A549 (cell line): ENCODE results near the gene FOXP3. TPM values are rescaled to one million over a fixed set of nuclear protein-coding genes. Genes with fewer than 3 reads are reported as not detected.

Experiments
- ATAC-seq, 2 experiments: fragments of 200-7000 bp in 1 of 2; fragments of >200 bp in 1 of 2; cut with Nextera tagmentation in 1 of 2; cut with Tn5 transposase in 1 of 2; 3 replicates each; pipeline versions ENCODE4 v1.8.0 to v1.9.1; 2018 to 2020; ENCODE audit warnings: mild to moderate bottlenecking in 1 of 2, moderate library complexity in 1 of 2
- CTCF ChIA-PET: fragments of 300-600 bp; sonication (Branson Sonifier 250); formaldehyde crosslinking; extraction: SDS; loops from one replicate; lab custom pipeline; 2021; ENCODE audit warnings: antibody characterized with exemption, inconsistent platforms; lab: Yijun Ruan, JAX
- POLR2A ChIA-PET: fragments of 350-600 bp; formaldehyde crosslinking; extraction: SDS; loops from one replicate; lab custom pipeline; 2021; ENCODE audit warnings: antibody characterized with exemption, inconsistent platforms; lab: Yijun Ruan, JAX
- DNase-seq, 2 experiments: peaks; one replicate each; pipeline versions ENCODE4 v3.0.0 to v3.0.0-alpha.2; 2011 to 2016; ENCODE audit warnings: low read depth in 1 of 2, low spot score in 1 of 2
- FAIRE-seq: peaks from 2 replicates; lab custom pipeline; 2011; peaks lifted over from hg19 to GRCh38; lab: Jason Lieb, UNC
- H3K27ac ChIP-seq, 2 experiments: fragments of >200 bp; sonication (Bioruptor Twin); formaldehyde crosslinking; 3 replicates each; pipeline ENCODE4 v1.5.1; 2016 to 2017
- H3K4me1 ChIP-seq: fragments of >200 bp; sonication (Bioruptor Twin); formaldehyde crosslinking; 3 replicates; pipeline ENCODE4 v1.6.1; 2016
- H3K4me2 ChIP-seq: fragments of >200 bp; sonication (Bioruptor Twin); formaldehyde crosslinking; 3 replicates; pipeline ENCODE4 v1.6.1; 2016
- H3K4me3 ChIP-seq: fragments of >200 bp; sonication (Bioruptor Twin); formaldehyde crosslinking; 3 replicates; pipeline ENCODE4 v1.5.1; 2016
- H3K9me3 ChIP-seq: fragments of >200 bp; sonication (Bioruptor Twin); formaldehyde crosslinking; 3 replicates; pipeline ENCODE4 v1.6.1; 2016
- ATOH8 ChIP-seq: fragments of 250-450 bp; sonication (Bioruptor Pico); IDR thresholded peaks from 2 replicates; pipeline ENCODE4 v1.5.0; 2020; ENCODE audit warnings: low read depth, mild to moderate bottlenecking, moderate library complexity
- CBX2 ChIP-seq: fragments of 200-600 bp; sonication (generic); IDR thresholded peaks from 2 replicates; pipeline ENCODE4 v1.6.1; 2016; ENCODE audit warnings: low read depth, mild to moderate bottlenecking, borderline replicate concordance
- CEBPB ChIP-seq, 2 experiments: fragments of >200 bp in 1 of 2; sonication (Bioruptor Twin) in 1 of 2; formaldehyde crosslinking in 1 of 2; IDR thresholded peaks; 2 replicates each; pipeline ENCODE4 v1.6.1; 2012 to 2016
- CTCF ChIP-seq: fragments of >200 bp; sonication (Bioruptor Twin); formaldehyde crosslinking; IDR thresholded peaks from 3 replicates; pipeline ENCODE4 v1.5.1; 2016
- E2F6 ChIP-seq: IDR thresholded peaks from 2 replicates; pipeline ENCODE4 v1.6.1; 2012; ENCODE audit warnings: low read depth, borderline replicate concordance
- EHMT2 ChIP-seq: fragments of 200-600 bp; sonication (generic); IDR thresholded peaks from 2 replicates; pipeline ENCODE4 v1.6.1; 2016; ENCODE audit warnings: antibody characterized with exemption, low read depth, mild to moderate bottlenecking, moderate library complexity
- ELK1 ChIP-seq: fragments of 150-350 bp; IDR thresholded peaks from 2 replicates; pipeline ENCODE4 v1.6.1; 2014; ENCODE audit warnings: low read depth, mild to moderate bottlenecking, low read length
- EP300 ChIP-seq, 2 experiments: fragments of >200 bp; sonication (Bioruptor Twin); formaldehyde crosslinking; IDR thresholded peaks; 2 replicates in 1 of 2; 3 replicates in 1 of 2; pipeline ENCODE4 v1.6.1; 2016 to 2017
- FOXS1 ChIP-seq: fragments of 250-450 bp; sonication (Bioruptor Pico); IDR thresholded peaks from 2 replicates; pipeline ENCODE4 v1.5.0; 2020; ENCODE audit warnings: mild to moderate bottlenecking, moderate library complexity
- HOXB13 ChIP-seq: fragments of 250-450 bp; sonication (Bioruptor Pico); IDR thresholded peaks from 2 replicates; pipeline ENCODE4 v1.5.0; 2020; ENCODE audit warnings: low read depth, mild to moderate bottlenecking, moderate library complexity
- HOXB5 ChIP-seq: fragments of 250-450 bp; sonication (Bioruptor Pico); IDR thresholded peaks from 2 replicates; pipeline ENCODE4 v1.5.0; 2020; ENCODE audit warnings: mild to moderate bottlenecking, moderate library complexity
- JUN ChIP-seq, 2 experiments: fragments of >200 bp; sonication (Bioruptor Twin); formaldehyde crosslinking; IDR thresholded peaks; 2 replicates in 1 of 2; 3 replicates in 1 of 2; pipeline ENCODE4 v1.6.1; 2016 to 2017
- JUNB ChIP-seq: fragments of >200 bp; sonication (Bioruptor Twin); formaldehyde crosslinking; IDR thresholded peaks from 2 replicates; pipeline ENCODE4 v1.6.1; 2016
- KDM5A ChIP-seq: fragments of 200-600 bp; sonication (generic); IDR thresholded peaks from 2 replicates; pipeline ENCODE4 v1.6.1; 2016; ENCODE audit warnings: antibody characterized with exemption, mild to moderate bottlenecking
- MAFK ChIP-seq: fragments of 450-650 bp; IDR thresholded peaks from 2 replicates; pipeline ENCODE4 v1.6.1; 2014; ENCODE audit not compliant: partially characterized antibody
- MAX ChIP-seq: IDR thresholded peaks from 2 replicates; pipeline ENCODE4 v1.6.1; 2012
- MAZ ChIP-seq: fragments of 150-350 bp; IDR thresholded peaks from 2 replicates; pipeline ENCODE4 v1.6.1; 2014; ENCODE audit warnings: antibody characterized with exemption, low read depth, low read length, borderline replicate concordance
- NFE2L2 ChIP-seq: fragments of 150-350 bp; conservative IDR thresholded peaks from 2 replicates; pipeline ENCODE4 v1.6.1; 2014; ENCODE audit warnings: low read length
- NR3C1 ChIP-seq: fragments of >200 bp; sonication (Bioruptor Twin); formaldehyde crosslinking; IDR thresholded peaks from 3 replicates; pipeline ENCODE4 v1.6.1; 2017
- POLR2AphosphoS2 ChIP-seq: conservative IDR thresholded peaks from 2 replicates; pipeline ENCODE4 v1.6.1; 2012; ENCODE audit warnings: low read length, improper control_type of control experiment, inconsistent platforms
- SMC3 ChIP-seq: fragments of >200 bp; sonication (Bioruptor Twin); formaldehyde crosslinking; IDR thresholded peaks from 3 replicates; pipeline ENCODE4 v1.6.1; 2018; ENCODE audit warnings: inconsistent platforms
- TP53 ChIP-seq: fragments of 250-450 bp; sonication (Bioruptor Pico); IDR thresholded peaks from 2 replicates; pipeline ENCODE4 v1.5.0; 2021; ENCODE audit warnings: mild to moderate bottlenecking, moderate library complexity
- USF2 ChIP-seq: fragments of 450-650 bp; IDR thresholded peaks from 2 replicates; pipeline ENCODE4 v1.6.1; 2014; ENCODE audit warnings: antibody characterized with exemption
- WGBS: methylation state at CpG from one replicate; pipeline ENCODE4 v1.1.6; 2017; ENCODE audit errors: missing lambda C conversion rate; 5-methylcytosine and 5-hydroxymethylcytosine counted together
- polyA plus RNA-seq, 4 experiments: library from polyadenylated mRNA; depleted of rRNA in 3 of 4; stranded (reverse); fragments of >200 nt; fragmentation: RNase III in 1 of 4; extraction: RNeasy Plus Mini Kit Qiagen cat#74134 plus additional on column Dnase treatment in 1 of 4; gene quantifications; 2 replicates in 3 of 4; 3 replicates in 1 of 4; pipeline ENCODE4 v1.2.3, GENCODE V29; 2011 to 2017

The FOXP3 gene
- polyA plus RNA-seq, 2 of the 4 experiments (the other 2 are of a cell fraction): 0.04 to 0.13 TPM

GRCh38 chrX:49263631-49264030, 879 bp downstream of the FOXP3 start:
- ChIA-PET POLR2A (no interaction called here), CTCF (interaction anchor here (0.9 kb wide), 1 partner anchor 70 kb away, joined by 3 read pairs; no protein-coding TSS in a partner anchor)
- no peak for DNase-seq
- Histone ChIP-seq H3K27ac (no peak overlapping the region), H3K9me3 (no peaks in the 10 kb centered on the region), H3K4me2 (no peak overlapping the region), H3K4me3 (no peak overlapping the region), H3K4me1 (0 out of 3 replicates have a peak, but pooled peaks cover 6% of the 10 kb centered on the region)
- FAIRE-seq: no peak
- TF ChIP-seq HOXB5 (CRISPR knock-in tag) (no peak), NR3C1 (no peak), CTCF (no peak), NFE2L2 (no peak), MAFK (no peak), EP300 (IDR thresholded peaks at IDR 0.05) (no peak), JUNB (no peak), USF2 (no peak)
- 69% methylated on average over 9 of the region's 10 CpGs for WGBS
- no peak for ATAC-seq

GRCh38 chrX:49262603-49263002, 1.9 kb downstream of the FOXP3 start:
- ChIA-PET POLR2A (no interaction called here), CTCF (interaction anchor here (0.9 to 1.7 kb wide), 2 partner anchors 69 to 70 kb away, joined by 3 to 5 read pairs; no protein-coding TSS in a partner anchor)
- no peak for FAIRE-seq
- WGBS: 5% methylated on average over 1 of the region's 1 CpG
- Histone ChIP-seq H3K9me3 (no peaks in the 10 kb centered on the region), H3K27ac (no peak overlapping the region), H3K4me2 (no peak overlapping the region), H3K4me3 (no peak overlapping the region), H3K4me1 (no peaks in the 10 kb centered on the region)
- DNase-seq: no peak
- ATAC-seq: no peak
- TF ChIP-seq SMC3 (no peak), CBX2 (no peak), HOXB5 (CRISPR knock-in tag) (no peak), POLR2AphosphoS2 (no peak), JUN (IDR thresholded peaks at IDR 0.05) (no peak), CEBPB (IDR thresholded peaks at IDR 0.05) (no peak), TP53 (CRISPR knock-in tag) (no peak), EHMT2 (no peak), KDM5A (no peak), HOXB13 (no peak), MAX (no peak), MAZ (no peak), MAFK (no peak), FOXS1 (CRISPR knock-in tag) (no peak), ELK1 (no peak), E2F6 (no peak), ATOH8 (CRISPR knock-in tag) (no peak)
